Femur (tissue), 1 donor: ENCODE results near the gene KIF12.
A peak's percentile ranks its signal among the peaks of the same experiment; 100 is the strongest.

Experiments used
- DNase-seq: peaks from one replicate; pipeline ENCODE4 v3.0.0-alpha.2; 2017

The KIF12 gene

GRCh38 chr9:114123031-114123977, 24.2 kb upstream of the KIF12 start:
- DNase-seq: no peak

- no peak for DNase-seq
Measured at GRCh38 chr9:114122136-114123027, 23.3 kb upstream of the KIF12 start.

GRCh38 chr9:114121227-114122135, 22.4 kb upstream of the KIF12 start:
- peak; percentile 63 for DNase-seq

- DNase-seq: no peak
Measured at GRCh38 chr9:114120192-114121014, 21.3 kb upstream of the KIF12 start.

DNA sequence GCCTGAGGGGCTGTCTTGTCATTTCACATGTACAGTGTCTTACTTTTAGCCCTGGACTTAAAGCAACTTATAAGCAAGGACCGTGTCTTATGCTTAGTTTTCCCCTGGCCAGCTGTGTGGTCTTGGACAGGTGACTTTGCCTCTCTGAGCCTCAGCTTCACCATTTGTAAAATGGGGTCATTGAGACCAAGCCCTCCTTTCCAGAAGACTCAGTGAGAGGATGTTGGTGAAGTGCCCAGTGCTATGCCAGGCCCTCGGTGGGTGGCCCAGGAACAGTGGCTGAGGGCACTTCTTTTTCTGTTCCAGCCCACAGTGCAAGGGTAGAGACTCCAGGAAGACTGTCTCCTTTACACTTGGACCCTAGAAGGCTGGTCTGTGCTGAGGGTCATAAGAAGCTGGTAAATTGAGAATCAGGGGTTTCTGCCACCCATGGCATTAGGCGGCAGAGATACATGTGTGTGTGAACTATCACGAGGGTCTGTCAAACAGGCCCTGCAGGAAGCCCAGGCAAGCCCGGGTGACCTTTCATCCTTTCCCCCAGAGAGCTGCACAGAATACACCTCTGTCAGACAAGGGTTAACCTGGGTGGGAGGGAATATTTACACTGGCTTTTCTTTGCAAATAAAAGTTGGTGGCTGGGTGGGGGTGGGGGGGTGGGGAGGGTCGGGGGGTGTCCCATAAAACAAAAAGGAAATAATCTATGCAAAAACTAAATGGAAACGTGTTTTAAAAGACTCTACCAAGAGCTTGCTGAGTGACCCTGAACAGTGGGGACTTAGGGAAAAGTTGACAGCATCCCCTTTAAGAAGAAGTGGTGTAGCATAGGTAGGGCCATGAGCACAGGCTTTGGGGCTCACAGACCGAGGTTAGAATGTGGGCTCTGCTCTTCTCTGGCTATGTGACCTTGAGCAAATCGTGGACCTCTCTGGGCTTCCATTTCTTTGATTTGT, 20.4 kb upstream of the KIF12 start:
- DNase-seq: no peak

GRCh38 chr9:114117996-114118830, 19.1 kb upstream of the KIF12 start:
- peak; percentile 67 for DNase-seq

- peak; percentile 14 for DNase-seq
Measured at GRCh38 chr9:114117614-114117995, 18.5 kb upstream of the KIF12 start.

GRCh38 chr9:114116126-114116747, 17.1 kb upstream of the KIF12 start:
- peak; percentile 53 for DNase-seq

DNA sequence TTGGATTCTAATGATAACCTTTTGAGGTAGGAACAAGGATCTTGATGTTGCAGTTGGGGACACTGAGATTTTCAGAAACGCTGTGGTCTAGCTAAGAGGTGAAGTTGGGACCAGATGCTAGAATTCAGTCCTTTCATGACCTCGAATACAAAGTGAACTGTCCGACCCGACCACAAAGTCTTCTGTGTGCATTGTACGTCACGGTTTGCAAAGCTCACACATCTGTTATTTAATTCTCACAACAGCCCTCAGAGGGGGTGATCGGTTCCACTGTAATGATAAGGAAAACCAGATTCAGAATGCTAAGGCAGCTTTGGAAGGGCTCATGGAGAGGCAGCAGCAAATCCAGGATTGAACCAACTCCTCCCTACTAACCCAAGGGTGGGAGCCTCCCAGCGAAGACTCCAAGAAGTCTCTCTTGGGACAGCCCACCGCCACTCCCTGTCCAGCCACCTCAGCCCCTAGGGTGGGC, 16.6 kb upstream of the KIF12 start:
- no peak for DNase-seq

DNA sequence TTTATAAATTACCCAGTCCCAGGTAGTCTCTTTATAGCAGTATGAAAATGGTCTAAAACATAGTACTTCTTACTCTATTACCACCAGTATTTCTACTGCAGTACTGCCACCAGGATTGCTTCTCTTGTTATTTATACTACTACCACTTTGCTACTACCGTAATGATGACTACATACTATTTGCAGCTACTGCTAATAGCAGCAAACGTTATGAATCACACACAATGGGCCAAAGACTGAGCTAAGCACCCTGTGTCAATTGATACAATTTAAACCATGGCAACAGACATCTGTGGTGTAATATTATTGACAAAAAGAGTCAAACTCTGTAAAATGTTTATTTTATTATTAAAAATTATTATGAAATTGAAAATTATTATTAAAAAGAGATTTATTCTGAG, 15.3 kb upstream of the KIF12 start:
- DNase-seq: peak; percentile 10

DNA sequence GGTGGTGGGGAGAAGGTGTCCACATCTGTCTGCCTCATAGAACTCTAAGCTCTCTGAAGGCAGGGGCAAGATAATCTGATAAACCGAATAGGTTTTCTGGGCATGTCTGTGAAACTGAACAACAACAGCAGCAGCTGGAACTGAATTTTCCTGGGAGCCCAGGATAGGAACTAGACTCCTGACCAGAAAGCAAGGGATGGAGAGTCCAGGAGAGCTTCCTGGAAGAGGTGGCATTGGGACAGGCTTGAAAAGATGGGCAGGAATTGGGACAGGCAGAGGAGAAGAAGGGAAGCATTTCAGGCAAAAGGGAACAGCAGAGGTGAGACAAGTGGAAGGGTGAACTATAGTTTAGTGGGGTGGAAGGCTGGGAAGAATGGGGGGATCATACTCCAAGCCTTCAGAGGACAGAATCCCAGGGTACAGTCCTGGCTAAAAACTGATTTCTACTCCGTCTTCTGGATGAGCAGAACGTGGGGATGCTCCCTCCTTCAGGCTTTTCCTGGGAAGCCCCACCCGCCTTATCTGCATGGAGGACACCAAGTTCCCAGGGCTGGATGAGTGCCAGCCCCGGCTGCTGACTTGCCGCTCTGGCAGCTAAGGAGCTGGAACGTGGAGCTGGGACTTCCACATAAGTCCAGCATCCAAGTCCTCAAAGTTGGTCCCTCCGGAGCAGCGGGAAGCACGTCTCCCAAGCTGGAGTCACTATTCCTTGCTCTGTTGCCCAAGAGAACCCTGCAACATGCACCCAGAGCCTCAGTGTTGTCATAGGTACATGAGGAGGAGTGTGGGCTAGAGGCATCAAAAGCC, 13.9 kb upstream of the KIF12 start:
- DNase-seq: peak; percentile 62

DNA sequence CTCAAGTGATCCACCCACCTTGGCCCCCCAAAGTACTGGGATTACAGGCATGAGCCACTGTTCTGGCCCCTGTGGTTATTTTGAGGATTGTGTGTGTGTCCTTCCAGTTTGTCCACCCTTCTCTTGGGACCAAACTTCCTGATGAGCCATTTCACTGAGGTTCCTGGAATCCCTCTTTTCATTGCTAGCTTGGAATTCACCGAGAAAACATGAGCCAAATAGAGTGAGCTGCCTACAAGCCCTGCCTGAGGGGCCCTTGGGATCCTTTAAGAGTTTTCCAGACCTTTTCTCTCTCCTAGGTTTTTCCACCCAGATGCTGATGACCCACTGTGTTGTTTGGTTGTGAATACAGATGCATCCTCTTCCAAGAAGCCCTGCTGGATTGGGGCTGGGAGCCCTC, 13.2 kb upstream of the KIF12 start:
- DNase-seq: peak; percentile 10

- DNase-seq: no peak
Measured at GRCh38 chr9:114110180-114110579, 11.1 kb upstream of the KIF12 start.

DNA sequence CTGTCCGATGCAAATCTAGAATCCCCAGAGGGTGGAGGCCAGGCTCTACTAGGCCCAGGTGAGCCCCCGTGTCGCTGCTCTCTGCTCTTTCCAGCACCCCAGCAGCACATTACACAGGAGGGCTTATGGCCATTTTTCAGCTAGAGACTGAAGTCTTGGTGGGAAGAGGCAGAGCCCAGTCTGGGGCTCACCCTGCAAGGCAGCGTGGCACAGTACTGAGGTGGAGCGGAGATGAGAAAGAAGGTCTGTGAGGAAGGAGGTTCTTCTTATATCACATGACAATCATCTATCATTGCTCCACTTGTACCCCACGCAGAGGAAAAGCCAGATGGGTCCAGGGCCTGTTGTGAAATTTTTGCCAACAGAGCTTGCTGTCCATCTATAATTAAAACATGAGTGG, 10.0 kb upstream of the KIF12 start:
- DNase-seq: no peak

GRCh38 chr9:114108016-114108833, 9.1 kb upstream of the KIF12 start:
- peak; percentile 87 for DNase-seq

- DNase-seq: no peak
Measured at GRCh38 chr9:114107286-114108001, 8.4 kb upstream of the KIF12 start.
